Stimulated activated CD8-positive, alpha-beta memory T cell treated with anti-CD3 and anti-CD28 coated beads, Interleukin-15, amount 100 ng/mL, for 4 hours (primary cell): ENCODE results near the gene CFAP99.

Source experiments
- DNase-seq, 2 donors: peaks; one replicate each; pipeline ENCODE4 v3.0.0-alpha.2; 2020; ENCODE audit warnings: low read depth in 2 of 2

The CFAP99 gene

DNA sequence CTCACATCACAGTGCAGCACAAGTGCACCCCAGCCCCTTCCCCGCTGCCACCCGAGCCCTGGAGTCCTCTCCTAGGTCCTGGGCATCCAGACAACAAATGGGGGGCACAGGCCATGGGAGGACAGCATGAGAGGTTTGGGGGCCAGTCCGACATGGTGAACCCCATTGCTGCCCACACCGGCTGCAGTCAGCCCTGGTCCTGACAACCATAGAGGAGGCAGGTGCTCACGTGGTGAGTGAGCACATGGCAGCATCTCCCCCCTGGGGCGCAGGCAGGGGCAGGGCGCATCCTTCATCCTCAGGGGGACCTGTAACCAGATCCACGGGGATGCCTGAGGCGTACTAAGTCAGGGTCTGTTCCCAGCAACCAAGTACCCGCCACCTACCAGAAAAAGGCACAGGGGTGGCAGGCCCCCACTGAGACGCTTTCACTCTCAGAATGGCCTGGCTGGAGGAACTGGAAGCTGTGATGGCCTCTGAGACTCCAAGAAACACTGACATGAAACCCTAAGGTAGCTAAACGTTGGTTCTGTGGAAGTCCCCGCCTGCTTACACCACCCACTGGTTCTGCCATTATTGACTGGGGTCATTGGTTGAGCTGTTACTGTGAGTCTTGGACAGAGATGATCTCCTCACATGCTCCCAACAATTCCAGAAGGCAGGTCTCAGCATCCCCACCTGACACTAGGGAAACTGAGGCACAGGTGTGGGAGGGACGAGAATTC is 6.8 kb upstream of the CFAP99 start:
- DNase-seq = no peak

DNA sequence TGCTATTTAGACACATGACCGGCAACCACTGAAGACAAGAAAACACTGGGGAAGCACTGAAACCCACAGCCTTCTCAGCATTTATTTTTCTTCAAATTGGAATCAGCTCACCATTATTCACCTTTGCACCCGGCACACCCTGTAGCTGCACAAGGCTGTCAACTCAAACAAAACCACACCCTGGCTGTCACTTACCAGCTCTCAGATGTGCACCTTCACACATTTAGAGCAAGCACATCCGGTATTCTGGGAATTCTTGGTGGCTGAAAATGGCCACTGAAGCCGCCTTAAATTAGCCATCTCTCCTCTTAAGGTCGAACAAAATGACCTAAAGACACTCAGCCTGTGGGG is 6.2 kb upstream of the CFAP99 start:
- peak in 1 of 2 donors; percentile 49 for DNase-seq

DNA sequence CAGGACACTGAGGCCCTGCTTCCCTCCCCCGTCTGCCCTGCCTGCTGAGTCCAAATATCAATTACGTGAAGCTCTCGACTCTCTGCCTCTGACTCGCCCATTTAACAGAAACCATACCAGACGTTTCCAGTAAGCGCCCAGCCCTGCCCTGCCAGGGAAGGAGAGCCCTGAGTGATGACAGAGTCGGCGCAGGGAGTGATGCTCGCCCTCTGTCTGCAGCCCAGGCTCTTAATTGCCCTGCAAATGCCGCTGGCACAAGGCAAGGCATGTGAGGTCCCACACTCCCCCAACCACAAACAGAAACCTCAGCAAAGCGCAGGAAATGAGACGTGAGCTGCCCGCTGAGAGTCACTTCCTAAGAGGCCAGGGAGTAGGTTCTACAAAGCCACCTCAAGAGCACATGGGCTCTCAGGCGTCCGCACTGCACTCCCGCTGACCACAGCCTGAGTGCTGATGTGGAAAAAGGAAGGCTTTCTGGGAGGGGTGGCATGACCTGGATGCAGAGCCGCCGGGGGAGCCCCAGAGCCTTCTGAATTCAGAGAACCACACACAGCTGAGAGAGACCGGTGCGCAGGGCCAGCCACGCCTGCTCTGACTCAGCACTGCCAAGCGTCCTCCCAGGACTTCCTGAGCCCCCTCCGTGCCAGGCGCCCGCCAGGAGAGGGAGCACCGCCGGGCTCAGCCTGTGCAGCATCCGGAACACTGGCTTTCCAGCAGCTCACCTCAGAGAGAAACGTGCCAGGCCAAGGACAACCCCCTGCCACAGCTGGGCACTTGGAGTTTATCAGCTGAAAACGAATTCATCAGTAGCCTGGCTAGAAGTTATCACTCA is 5.7 kb upstream of the CFAP99 start:
- peak; percentile 70 to 79 for DNase-seq

DNA sequence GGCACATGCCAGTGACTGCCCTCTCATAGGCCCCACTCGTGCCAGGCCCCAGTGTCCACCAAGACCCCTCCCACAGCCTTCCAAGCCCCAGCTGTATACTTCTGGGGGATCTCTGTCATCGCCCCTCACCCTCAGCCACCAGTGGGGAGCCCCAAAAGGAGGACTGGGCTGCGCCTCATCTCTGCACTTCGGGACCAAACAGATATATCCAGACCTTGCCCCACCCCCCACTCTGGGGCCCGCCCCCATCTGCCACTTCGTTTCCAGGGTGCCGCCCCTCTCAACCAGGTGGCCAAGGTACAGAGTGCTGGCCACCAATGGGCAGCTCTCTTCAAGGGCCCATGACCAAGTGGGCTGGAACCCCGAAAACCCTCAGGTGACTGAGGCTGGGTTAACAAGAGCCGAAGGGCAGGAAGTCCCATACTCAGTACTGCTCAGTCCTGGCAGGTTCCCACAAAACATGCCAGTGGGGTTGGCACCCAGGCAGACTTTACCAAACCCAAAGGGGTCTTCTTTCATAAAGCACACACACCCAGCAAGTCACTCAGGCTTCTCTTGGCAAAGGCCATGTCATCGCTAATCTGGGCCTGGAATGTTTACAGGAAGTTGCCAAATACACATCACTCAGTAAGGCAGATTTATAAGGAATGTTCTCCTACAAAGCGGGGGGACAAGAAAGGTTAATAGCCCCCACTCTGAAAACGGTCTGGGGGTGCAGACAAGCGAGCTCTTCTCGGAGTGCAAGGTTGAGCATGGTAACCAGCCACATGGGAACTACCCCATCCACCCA is 4.7 kb upstream of the CFAP99 start:
- no peak for DNase-seq

DNA sequence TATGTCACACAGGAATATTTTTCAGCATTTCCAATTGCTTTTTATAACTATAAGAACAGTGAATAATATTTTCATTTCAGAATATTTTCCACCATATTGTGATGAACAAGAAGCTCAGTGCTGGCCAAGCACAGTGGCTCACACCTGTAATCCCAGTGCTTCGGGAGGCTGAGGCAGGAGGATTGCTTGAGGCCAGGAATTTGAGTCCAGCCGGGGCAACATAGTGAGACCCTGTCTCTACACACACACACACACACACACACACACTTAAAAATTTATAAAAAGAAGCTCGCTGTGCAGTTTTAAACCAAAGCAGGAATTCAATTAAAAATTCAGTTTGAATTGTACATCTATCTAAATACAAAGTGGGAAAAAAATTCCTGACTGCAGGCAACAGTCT is 3.5 kb upstream of the CFAP99 start:
- DNase-seq = no peak

DNA sequence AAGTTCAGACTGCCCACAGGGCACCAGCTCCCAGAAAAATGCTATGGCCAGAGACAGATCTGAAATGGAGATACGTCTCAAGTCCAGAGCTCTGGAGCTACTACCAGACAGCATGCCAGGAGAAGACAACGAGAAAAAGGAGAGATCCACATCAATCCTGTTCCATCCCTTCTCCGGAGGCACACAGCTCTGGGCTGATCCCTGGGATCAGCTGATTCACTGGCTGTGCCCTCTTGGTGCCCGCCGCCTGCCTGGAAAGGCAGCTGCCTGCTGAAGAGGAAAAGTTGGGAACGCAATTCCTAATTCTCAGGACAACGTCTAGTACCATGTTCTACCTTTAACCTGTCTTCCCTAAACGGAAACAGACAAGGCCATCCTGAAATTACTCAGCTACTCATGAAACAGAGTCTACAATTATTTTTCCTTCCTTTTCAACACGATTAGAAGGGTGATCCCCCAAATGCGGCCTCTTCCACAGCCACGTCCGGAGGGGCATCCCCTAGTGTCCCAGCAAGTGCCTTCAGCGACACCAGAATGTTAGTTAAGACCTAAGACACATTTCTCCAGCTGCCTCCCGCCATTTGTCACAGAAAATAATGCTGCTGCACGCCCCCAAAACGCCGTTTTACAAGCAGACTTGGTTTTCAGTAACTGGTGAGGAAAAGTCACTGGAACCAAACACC is 2.7 kb upstream of the CFAP99 start:
- DNase-seq = no peak

DNA sequence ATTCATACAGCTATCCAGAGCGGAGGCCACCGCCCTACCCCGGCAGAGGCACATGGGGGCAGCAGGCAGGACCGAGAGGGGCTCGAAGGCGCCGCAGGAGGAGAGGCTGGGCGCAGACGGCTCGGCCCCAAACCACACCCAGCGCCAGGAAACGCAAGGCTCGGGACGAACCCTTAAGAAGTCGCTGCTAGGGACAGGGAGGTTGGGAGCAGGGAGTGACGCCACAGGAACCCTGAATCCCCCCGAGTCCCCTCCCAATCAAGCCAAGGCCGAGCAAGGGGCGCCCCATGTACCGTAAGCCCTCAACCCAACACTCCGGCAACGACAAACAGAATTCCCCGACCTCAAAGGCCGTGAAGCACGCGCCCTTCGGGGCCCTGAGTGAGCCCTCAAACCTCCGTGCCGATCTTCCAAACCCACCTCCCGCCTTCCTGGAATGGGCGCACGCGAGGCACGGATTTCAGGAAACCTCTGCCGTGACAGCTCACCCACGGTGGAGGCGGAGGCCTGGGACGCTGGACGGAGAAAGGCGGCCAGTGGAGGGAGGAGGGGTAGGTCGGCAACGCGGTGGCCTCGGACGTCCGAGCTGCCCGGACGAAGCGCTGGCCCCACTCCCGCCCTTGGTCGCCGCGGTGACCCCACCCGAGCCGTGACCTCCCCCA is 2.1 kb upstream of the CFAP99 start:
- no peak for DNase-seq

DNA sequence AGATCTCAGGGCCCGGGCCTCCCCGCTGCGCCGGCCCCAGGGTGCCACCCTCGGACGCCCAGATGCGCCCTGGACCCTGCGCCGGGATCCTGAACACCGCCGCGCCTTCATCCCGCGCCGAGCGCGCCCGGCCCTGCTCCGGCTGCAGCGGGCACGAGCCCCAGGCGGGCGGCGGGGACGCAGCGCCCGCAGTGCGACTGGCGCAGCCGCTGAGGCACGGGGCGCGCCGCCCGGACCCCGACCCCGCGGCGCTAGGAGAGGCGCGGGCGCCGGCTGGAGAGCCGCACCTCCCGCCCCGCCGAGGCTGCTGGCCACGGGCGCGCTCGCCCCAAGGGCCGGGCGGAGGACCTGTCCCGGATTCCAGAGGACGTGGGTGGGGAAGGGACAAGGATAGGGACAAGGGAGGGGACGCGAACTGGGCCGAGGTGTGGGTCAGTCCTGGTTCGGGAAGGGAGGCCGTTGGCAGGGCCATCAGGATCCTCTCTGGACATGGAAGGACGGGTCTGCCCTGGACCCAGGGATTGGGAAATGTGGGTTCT is 1.5 kb upstream of the CFAP99 start:
- no peak for DNase-seq

DNA sequence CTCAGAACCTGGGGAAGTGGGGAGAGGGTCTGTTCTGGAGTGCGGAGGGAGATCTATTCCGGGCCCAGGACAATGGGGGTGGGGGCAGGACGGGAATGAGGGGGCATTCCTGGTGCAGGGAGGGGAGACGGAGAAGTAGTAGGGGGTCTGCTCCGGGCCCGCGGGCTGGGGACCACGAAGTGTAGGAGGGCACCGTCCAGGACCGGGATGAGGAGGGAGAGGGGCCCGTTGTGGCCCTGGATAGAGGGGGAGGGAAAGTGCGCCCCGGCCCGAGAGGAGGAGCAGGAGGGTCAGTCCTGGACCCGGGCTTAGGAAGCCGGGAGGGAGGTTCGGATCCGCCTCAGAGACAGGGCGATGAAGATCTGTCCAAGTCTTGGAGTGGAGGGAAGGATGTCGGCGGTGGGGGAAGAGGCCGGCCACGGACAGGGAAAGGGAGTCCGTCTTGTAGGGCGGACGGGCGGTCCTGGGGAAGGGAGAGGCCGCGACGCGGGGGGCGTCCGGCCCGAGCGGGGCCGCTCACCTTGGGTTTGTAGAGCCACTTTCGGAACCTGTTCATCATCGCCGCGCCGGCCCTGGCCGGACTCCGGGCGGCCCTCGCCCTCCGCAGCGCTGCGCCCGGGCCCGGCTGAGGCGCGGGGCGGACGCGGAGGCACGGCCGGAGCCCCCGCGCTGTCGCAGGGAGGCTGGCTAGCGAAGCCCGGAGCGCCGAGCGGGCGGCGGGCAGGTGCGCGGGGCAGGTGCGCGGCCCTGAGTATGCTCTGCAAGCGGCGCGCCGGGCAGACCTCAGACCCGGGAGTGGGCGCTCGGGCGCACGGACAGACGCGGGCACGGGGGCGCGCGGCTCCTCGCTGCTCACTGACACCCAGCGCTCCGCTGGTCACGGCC is 748 bp upstream of the CFAP99 start, which contains the start of gene ZFYVE28:
ZFYVE28 (minus strand) TSS at position 881 of the 885 bp plus-strand sequence; CDS start at position 559, 322 bp downstream.
- DNase-seq = no peak

DNA sequence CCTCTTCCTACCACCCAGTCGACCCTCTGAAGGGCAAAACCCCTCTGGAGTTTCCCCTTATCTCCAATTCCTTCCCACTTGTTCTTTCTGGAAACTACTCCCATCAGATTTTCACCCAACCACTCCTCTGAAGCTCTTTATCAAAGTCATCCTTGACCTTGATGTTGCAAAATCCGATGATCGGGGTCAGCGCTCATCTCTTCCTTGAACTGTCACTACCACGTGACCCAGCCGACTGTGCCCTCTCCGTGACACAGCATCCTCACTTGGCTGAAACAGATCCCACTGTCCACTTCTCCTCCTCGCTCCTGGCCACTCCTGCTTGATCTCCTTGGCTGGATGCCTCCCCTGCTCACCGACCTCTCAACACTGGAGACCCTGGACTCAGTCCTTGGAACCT is 1.1 kb downstream of the CFAP99 start:
- DNase-seq = no peak

DNA sequence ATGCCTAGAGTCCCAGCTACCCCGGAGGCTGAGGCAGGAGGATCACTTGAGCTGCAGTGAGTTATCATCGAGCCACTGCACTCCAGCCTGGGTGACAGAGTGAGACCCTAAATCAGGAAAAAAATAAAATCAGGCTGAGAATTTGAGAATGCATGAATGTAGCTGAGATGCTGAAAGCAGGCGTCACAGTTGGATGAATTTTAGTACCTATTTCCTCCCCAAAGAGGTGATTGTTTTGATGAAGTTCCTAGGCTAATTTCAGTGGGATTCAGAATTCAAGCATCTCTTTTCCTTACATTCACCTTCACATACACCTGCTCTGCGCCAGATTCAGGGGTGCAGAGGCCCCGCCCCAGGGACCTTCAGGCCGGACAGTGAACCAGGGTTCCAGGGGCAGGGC is 3.2 kb downstream of the CFAP99 start:
- no peak for DNase-seq

DNA sequence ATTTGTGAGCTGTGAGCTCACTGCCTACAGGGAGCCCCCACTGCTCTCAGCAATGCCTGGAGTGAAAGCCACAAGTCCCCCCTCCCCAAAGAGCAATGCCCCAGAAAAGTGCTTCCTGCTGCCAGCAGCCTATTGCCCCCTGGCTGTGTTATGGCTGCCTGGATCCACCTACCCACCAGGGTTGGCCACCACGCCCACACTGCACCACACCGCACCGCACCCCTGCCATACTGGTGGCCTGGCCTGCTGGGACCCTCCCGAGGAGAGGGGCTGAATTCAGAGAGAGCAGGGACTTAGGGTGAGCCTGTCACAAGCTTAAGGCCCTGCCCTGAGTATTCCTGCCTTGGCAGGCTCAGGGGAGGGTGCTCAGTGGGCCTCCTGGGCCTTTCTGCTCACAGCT is 4.3 kb downstream of the CFAP99 start:
- no peak for DNase-seq

DNA sequence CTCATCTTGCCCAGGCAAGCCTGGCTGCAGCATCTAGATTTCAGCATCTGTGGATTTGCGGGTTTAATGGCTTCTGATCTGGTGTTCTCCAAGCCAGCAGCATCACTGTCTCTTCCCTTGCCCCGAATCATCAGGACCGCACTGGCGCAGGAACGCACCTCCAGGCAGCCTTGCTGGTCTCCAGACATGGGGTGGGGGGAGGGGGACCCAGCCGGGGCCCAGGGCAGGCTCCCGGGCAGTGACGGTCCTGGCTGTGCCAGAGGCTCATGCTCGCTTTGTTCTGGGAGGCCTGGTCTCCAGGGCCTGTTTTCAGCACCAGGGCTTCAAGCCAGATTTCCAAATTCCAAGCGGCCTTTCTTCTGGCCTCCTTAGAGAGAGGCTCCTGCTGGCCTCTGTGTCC is 4.9 kb downstream of the CFAP99 start:
- DNase-seq = no peak

DNA sequence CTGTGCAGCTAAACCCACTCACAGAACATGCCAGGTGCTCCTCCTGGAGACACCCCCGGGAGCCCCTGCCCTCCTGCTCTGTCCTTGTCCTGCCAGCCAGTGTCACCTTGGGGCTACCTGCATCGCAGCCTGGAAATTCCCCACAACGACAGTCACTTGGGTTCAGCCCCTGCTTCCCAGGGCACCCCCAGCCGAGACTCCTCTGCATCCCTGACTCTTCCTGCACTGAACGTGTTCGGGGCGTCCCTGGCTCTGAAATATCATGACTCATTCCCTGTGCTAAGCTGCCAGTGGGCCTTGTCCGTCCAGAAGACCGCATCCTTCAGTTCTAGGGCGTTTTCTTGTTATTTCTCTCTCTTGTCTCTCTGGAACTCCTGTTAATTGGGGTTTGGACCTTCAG is 5.8 kb downstream of the CFAP99 start:
- DNase-seq = no peak

DNA sequence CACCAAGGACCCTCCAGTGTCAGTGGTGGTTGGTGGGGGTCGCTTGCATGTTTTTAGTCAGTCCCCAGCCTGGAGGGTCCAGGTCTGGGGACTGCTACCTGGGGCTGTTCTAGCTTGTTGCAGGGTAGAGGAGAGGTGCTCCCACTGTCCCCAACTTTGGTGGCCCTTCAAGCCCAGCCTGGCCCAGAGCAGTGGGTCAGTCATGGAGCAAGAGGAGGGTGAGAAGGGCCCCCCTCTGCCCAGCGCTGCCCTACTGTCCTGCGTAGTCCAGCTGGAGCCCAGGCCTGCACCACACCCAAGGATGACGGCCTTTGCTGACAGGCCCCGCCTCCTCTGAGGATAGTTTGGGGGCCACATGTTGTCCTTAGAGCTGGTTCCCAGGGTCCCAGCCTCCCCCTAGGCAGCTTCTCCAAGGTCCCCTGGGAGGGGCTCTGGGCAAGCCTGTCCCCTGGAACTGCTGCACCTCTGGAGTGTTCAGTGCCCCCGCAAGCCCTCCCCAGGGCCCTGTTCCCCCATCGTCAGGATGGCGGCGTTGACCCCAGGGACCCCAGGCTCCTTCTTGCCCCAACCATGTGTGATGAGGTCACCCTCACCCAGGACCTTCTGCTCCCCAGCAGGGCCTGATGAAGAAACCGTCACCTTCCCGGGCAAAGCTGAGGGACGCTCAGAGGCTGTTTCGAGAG is 6.8 kb downstream of the CFAP99 start:
- no peak for DNase-seq

DNA sequence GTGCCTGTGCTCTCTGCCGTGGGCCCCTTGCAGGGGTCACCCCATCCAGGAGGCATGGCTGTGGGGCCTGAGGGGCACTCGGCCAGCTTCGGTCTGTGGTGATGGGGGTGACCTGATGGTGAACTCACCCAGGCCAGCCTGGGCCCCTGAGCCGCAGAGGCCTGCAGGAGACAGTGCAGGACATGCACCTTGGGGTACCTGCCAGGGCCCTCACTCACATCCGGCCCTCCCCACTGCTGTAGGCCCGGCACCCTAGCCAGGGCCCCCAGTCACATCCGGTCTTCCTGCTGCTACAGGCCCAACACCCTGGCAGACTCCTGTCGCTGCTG is 7.3 kb downstream of the CFAP99 start:
- no peak for DNase-seq

DNA sequence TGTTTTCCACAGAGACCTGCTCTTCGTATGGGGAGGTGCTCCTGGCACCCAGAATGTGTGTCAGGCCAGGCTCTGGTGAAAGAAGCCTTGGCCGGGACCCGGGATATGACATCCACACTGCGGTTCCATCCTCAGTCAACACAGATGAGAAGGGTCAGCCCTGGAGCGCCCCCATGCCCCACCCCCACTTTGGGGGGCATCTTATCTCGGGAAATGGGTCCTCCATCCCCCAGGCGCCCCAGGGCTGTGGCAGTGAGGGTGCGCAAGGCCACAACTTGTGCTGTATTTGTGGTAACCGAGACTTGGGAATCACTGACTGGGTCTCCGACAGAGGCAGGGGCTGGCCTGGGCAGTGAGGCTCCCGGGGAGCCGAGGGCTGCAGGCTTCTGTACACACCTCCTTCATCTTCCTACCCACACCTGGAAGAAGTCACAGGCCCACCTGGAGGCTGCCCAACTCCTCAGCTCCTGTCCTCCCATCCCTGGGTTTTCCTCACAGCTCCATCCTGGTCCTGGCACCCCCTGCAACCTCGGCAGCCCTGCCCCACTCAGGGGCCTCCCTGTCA is 8.0 kb downstream of the CFAP99 start:
- DNase-seq = no peak

DNA sequence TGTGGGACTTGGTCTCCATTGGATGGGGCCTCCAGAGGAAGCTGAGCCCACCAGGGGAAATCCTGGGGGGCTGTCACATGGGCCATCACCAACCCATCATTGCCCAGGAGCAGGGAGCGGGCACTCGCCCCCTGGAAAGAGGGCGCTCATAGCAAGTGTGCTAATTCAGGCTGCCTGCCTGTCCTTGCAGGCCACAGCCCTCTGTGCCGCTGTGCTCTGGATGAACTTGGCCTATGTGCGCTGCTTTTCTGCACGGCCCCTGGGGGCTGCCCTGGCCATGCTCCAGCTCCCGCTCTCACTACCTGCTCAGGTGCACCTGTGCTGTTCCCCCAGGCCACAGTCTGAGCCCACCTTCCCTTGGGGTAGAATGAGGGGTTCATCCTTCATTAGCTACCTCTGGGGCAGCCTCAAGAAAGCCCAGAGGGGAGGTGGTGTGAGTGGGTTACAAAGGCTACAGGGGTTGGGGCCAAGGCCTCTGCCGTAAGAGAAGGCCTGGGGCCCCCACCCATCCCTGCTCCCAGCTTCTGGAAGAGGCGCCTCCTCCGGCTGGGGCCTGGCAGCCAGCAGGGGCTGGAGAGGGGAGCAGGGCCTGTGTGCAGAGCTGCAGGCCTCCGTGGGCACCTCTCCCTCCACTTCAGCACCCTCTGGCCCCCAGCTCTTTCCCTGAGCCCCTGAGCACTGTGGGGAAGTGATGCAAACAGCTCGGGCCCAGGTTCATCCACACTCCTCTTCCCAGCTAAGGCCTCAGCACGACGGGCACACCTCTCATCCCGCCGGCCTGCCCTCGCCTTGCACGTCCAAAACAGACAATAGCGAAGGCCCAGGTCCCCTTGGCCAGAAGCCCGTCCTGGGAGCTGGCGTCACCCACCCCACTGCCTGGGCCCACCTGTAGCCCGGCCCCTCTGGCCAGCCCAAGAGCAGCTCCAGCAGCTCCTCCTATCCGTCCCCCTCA is 8.9 kb downstream of the CFAP99 start:
- no peak for DNase-seq
